HUES48 (cell line): Measurements from ENCODE around the gene C4B.

Source experiments
- H3K27ac ChIP-seq: one replicate; pipeline ENCODE4 v1.7.0; 2013; ENCODE audit warnings: low read depth, low read length, inconsistent platforms
- H3K27me3 ChIP-seq: 2 replicates; pipeline ENCODE4 v1.6.1; 2013; ENCODE audit warnings: mild to moderate bottlenecking, low read length; ENCODE audit not compliant: control insufficient read depth, insufficient read depth
- H3K36me3 ChIP-seq: 2 replicates; pipeline ENCODE4 v1.6.1; 2013; ENCODE audit warnings: low read length; ENCODE audit not compliant: control insufficient read depth, insufficient read depth
- H3K4me1 ChIP-seq: 2 replicates; pipeline ENCODE4 v1.6.1; 2013; ENCODE audit warnings: mild to moderate bottlenecking, low read length; ENCODE audit not compliant: control insufficient read depth, insufficient read depth
- H3K4me3 ChIP-seq: 2 replicates; pipeline ENCODE4 v1.5.1; 2013; ENCODE audit warnings: mild to moderate bottlenecking, low read depth, low read length
- H3K9ac ChIP-seq: 2 replicates; pipeline ENCODE4 v1.6.1; 2013; ENCODE audit warnings: mild to moderate bottlenecking, low read depth, low read length, moderate library complexity
- H3K9me3 ChIP-seq: 2 replicates; pipeline ENCODE4 v1.6.1; 2013; ENCODE audit warnings: low read length; ENCODE audit not compliant: control insufficient read depth, insufficient read depth

C4B gene

GRCh38 chr6:32074996-32075532 is 60.5 kb downstream of the C4B start:
- Histone ChIP-seq H3K9me3 (no peaks in the 10 kb centered on the region), H3K27ac (no peak overlapping the region), H3K36me3 (no peaks in the 10 kb centered on the region), H3K4me3 (no peak overlapping the region), H3K9ac (no peak overlapping the region), H3K27me3 (no peaks in the 10 kb centered on the region), H3K4me1 (peaks cover 5% of the 10 kb centered on the region; the same call in 1 of the 2 replicates)

- no peaks in the 10 kb centered on the region for H3K27me3 ChIP-seq
- no peak overlapping the region for H3K27ac ChIP-seq
- no peak overlapping the region for H3K9ac ChIP-seq
- H3K4me1 ChIP-seq, result peaks cover 5% of the 10 kb centered on the region; the same call in 1 of the 2 replicates
- H3K4me3 ChIP-seq, result no peak overlapping the region
- H3K36me3 ChIP-seq, result no peaks in the 10 kb centered on the region
- H3K9me3 ChIP-seq, result no peaks in the 10 kb centered on the region
These were observed 61.2 kb downstream of the C4B start for GRCh38 chr6:32075781-32076180.

- peaks cover 5% of the 10 kb centered on the region; the same call in 1 of the 2 replicates for H3K4me1 ChIP-seq
- no peaks in the 10 kb centered on the region for H3K27me3 ChIP-seq
- no peaks in the 10 kb centered on the region for H3K36me3 ChIP-seq
- no peak overlapping the region for H3K27ac ChIP-seq
- H3K9me3 ChIP-seq, result no peaks in the 10 kb centered on the region
- no peak overlapping the region for H3K4me3 ChIP-seq
- H3K9ac ChIP-seq, result no peak overlapping the region
These were observed 61.8 kb downstream of the C4B start for GRCh38 chr6:32076321-32076809.

GRCh38 chr6:32079566-32080290 is 65.1 kb downstream of the C4B start:
- Histone ChIP-seq H3K4me1 (no peaks in the 10 kb centered on the region), H3K27ac (no peak overlapping the region), H3K9ac (no peak overlapping the region)

GRCh38 chr6:32081168-32081990 is 66.8 kb downstream of the C4B start:
- Histone ChIP-seq H3K9ac (no peak overlapping the region), H3K4me3 (no peak overlapping the region), H3K36me3 (no peaks in the 10 kb centered on the region), H3K27me3 (peaks cover 2% of the 10 kb centered on the region), H3K27ac (no peak overlapping the region), H3K4me1 (no peaks in the 10 kb centered on the region), H3K9me3 (no peaks in the 10 kb centered on the region)

More at GRCh38 chr6:32079566-32080290, 65.1 kb downstream of the C4B start:
- no peak overlapping the region for H3K4me3 ChIP-seq
- H3K27me3 ChIP-seq, result no peaks in the 10 kb centered on the region
- no peaks in the 10 kb centered on the region for H3K36me3 ChIP-seq
- no peaks in the 10 kb centered on the region for H3K9me3 ChIP-seq

GRCh38 chr6:32082478-32082877 is 67.9 kb downstream of the C4B start:
- H3K9ac ChIP-seq, result no peak overlapping the region
- H3K9me3 ChIP-seq, result no peaks in the 10 kb centered on the region
- H3K4me3 ChIP-seq, result no peak overlapping the region
- H3K27ac ChIP-seq, result no peak overlapping the region
- no peaks in the 10 kb centered on the region for H3K36me3 ChIP-seq
- peaks cover 11% of the 10 kb centered on the region for H3K27me3 ChIP-seq
- H3K4me1 ChIP-seq, result no peaks in the 10 kb centered on the region; the same call in 1 of the 2 replicates

GRCh38 chr6:32082935-32083334 is 68.3 kb downstream of the C4B start:
- no peak overlapping the region for H3K27ac ChIP-seq
- no peaks in the 10 kb centered on the region; the same call in 1 of the 2 replicates for H3K4me1 ChIP-seq
- H3K4me3 ChIP-seq, result no peak overlapping the region
- peaks cover 11% of the 10 kb centered on the region for H3K27me3 ChIP-seq
- H3K9ac ChIP-seq, result no peak overlapping the region
- no peaks in the 10 kb centered on the region for H3K9me3 ChIP-seq
- H3K36me3 ChIP-seq, result no peaks in the 10 kb centered on the region

- Histone ChIP-seq H3K4me1 (peaks cover 3% of the 10 kb centered on the region), H3K9me3 (no peaks in the 10 kb centered on the region), H3K4me3 (no peak overlapping the region), H3K27ac (no peak overlapping the region), H3K9ac (no peak overlapping the region), H3K27me3 (peaks cover 11% of the 10 kb centered on the region), H3K36me3 (no peaks in the 10 kb centered on the region)
These were observed 69.5 kb downstream of the C4B start for GRCh38 chr6:32083812-32084768.

- H3K27ac ChIP-seq, result no peak overlapping the region
- peaks cover 11% of the 10 kb centered on the region for H3K27me3 ChIP-seq
- no peaks in the 10 kb centered on the region for H3K9me3 ChIP-seq
- no peak overlapping the region for H3K9ac ChIP-seq
- peaks cover 3% of the 10 kb centered on the region for H3K4me1 ChIP-seq
- H3K36me3 ChIP-seq, result no peaks in the 10 kb centered on the region
- H3K4me3 ChIP-seq, result no peak overlapping the region
These were observed 70.2 kb downstream of the C4B start for GRCh38 chr6:32084780-32085179.
